Colonic mucosa (tissue), 4 donors: ENCODE results near the gene S100PBP. TPM values are rescaled to one million over a fixed set of nuclear protein-coding genes. Genes with fewer than 3 reads are reported as not detected.

Experiments used
- DNase-seq: peaks from one replicate; pipeline ENCODE4 v3.0.0-alpha.2; 2020
- H3K27ac ChIP-seq: fragments of 200-600 bp; one replicate; pipeline ENCODE4 v1.8.0; 2021
- H3K27me3 ChIP-seq: fragments of 200-600 bp; one replicate; pipeline ENCODE4 v1.8.0; 2021
- H3K36me3 ChIP-seq: fragments of 200-600 bp; one replicate; pipeline ENCODE4 v1.8.0; 2021
- H3K4me1 ChIP-seq: fragments of 200-600 bp; one replicate; pipeline ENCODE4 v1.8.0; 2021; ENCODE audit warnings: mild to moderate bottlenecking
- H3K4me3 ChIP-seq: fragments of 200-600 bp; one replicate; pipeline ENCODE4 v1.8.0; 2021
- H3K9ac ChIP-seq, 2 donors: one replicate each; pipeline ENCODE4 v1.7.0; 2013; ENCODE audit warnings: control low read depth in 2 of 2, low read depth in 2 of 2, low read length in 2 of 2
- H3K9me3 ChIP-seq: fragments of 200-600 bp; one replicate; pipeline ENCODE4 v1.8.0; 2021
- CTCF ChIP-seq: fragments of 200-600 bp; IDR thresholded peaks from one replicate; pipeline ENCODE4 v1.8.0; 2022; ENCODE audit warnings: antibody characterized with exemption, mild to moderate bottlenecking
- intact Hi-C: fragments of 100-400 bp; cut with DNase I; formaldehyde crosslinking; loops from one replicate; pipeline ENCODE4 v1.14.1; 2022
- total RNA-seq, 2 donors: library from RNA; stranded (reverse); fragmentation: NEBNext Ultra II Directional in 1 of 2; extraction: Animal tissue kit (Norgen Biotek cat#: 25700) in 1 of 2; gene quantifications; one replicate each; pipeline ENCODE4 v1.2.1, GENCODE V29; 2021
- donor health status: healthy.
- donor health status: DM: no; HTN: no; CAD: no.
- donor health status: DM: no; HTN: no; CAD: no.

Gene S100PBP
- total RNA-seq, 2 donors from 2014 or later: 19.0 to 24.9 TPM

- Histone ChIP-seq H3K4me1 (no peaks in the 10 kb centered on the region), H3K9me3 (no peaks in the 10 kb centered on the region), H3K27ac (no peak overlapping the region), H3K27me3 (no peaks in the 10 kb centered on the region), H3K9ac (no peak overlapping the region), H3K4me3 (no peak overlapping the region), H3K36me3 (peaks cover 17% of the 10 kb centered on the region)
- intact Hi-C loops: loop anchor here (2.0 kb wide), 1 partner anchor 62 kb away; no protein-coding TSS in a partner anchor
- TF ChIP-seq CTCF: no peak
- DNase-seq: no peak
Observed at GRCh38 chr1:32774950-32775634, 42.4 kb upstream of the S100PBP start.

- Histone ChIP-seq H3K4me3 (no peak overlapping the region), H3K27ac (no peak overlapping the region), H3K36me3 (peaks cover 21% of the 10 kb centered on the region), H3K9ac (no peak overlapping the region), H3K9me3 (no peaks in the 10 kb centered on the region), H3K4me1 (no peaks in the 10 kb centered on the region), H3K27me3 (no peaks in the 10 kb centered on the region)
- TF ChIP-seq CTCF: no peak
- intact Hi-C loops: loop anchor here (2.0 kb wide), 1 partner anchor 63 kb away; no protein-coding TSS in a partner anchor
- DNase-seq: no peak
Observed at GRCh38 chr1:32775640-32776337, 41.7 kb upstream of the S100PBP start.

GRCh38 chr1:32779242-32779641 is 38.2 kb upstream of the S100PBP start:
- Histone ChIP-seq H3K27me3 (no peaks in the 10 kb centered on the region), H3K9ac (no peak overlapping the region), H3K9me3 (no peaks in the 10 kb centered on the region), H3K27ac (no peak overlapping the region), H3K36me3 (peaks cover 16% of the 10 kb centered on the region), H3K4me1 (no peaks in the 10 kb centered on the region), H3K4me3 (no peak overlapping the region)
- no peak for TF ChIP-seq CTCF
- intact Hi-C loops: no loop called here
- no peak for DNase-seq

- no peak for DNase-seq
- no peaks in the 10 kb centered on the region for H3K27me3 ChIP-seq
- H3K9ac ChIP-seq: no peak overlapping the region
- no peak overlapping the region for H3K4me3 ChIP-seq
- TF ChIP-seq CTCF: no peak
- H3K36me3 ChIP-seq: peaks cover 18% of the 10 kb centered on the region
- no peaks in the 10 kb centered on the region for H3K9me3 ChIP-seq
- H3K4me1 ChIP-seq: no peaks in the 10 kb centered on the region
- intact Hi-C loops: no loop called here
- H3K27ac ChIP-seq: no peak overlapping the region
Observed at GRCh38 chr1:32780005-32780404, 37.4 kb upstream of the S100PBP start.

- intact Hi-C loops: no loop called here
- no peak for DNase-seq
- Histone ChIP-seq H3K4me1 (no peaks in the 10 kb centered on the region), H3K27ac (no peak overlapping the region), H3K9ac (no peak overlapping the region), H3K36me3 (peaks cover 20% of the 10 kb centered on the region), H3K9me3 (no peaks in the 10 kb centered on the region), H3K4me3 (no peak overlapping the region), H3K27me3 (no peaks in the 10 kb centered on the region)
- TF ChIP-seq CTCF: no peak
Observed at GRCh38 chr1:32780628-32781234, 36.7 kb upstream of the S100PBP start.
